GM23248 (cell line): ENCODE results near the gene DCAF12. TPM values are rescaled to one million over a fixed set of nuclear protein-coding genes. Genes with fewer than 3 reads are reported as not detected.

ENCODE experiments used
- DNase-seq: peaks from one replicate; pipeline ENCODE4 v3.0.0-alpha.2; 2015
- H2AFZ ChIP-seq: fragments of 200-600 bp; sonication (generic); 2 replicates; pipeline ENCODE4 v1.6.1; 2016; ENCODE audit warnings: antibody characterized with exemption
- H3F3A ChIP-seq: fragments of 200-600 bp; sonication (generic); 2 replicates; pipeline ENCODE4 v1.6.1; 2016; ENCODE audit warnings: mild to moderate bottlenecking, antibody characterized with exemption, mixed run types; ENCODE audit not compliant: insufficient read depth
- H3K27ac ChIP-seq: fragments of 200-600 bp; sonication (generic); 2 replicates; pipeline ENCODE4 v1.5.1; 2016; ENCODE audit warnings: mild to moderate bottlenecking
- H3K27me3 ChIP-seq: fragments of 200-600 bp; sonication (generic); replicated peaks from 2 replicates; pipeline ENCODE4 v1.6.1; 2016; ENCODE audit warnings: mild to moderate bottlenecking; ENCODE audit not compliant: insufficient read depth
- H3K36me3 ChIP-seq: fragments of 200-600 bp; sonication (generic); 2 replicates; pipeline ENCODE4 v1.6.1; 2016; ENCODE audit warnings: low read depth, mild to moderate bottlenecking
- H3K4me1 ChIP-seq: fragments of 200-600 bp; sonication (generic); 2 replicates; pipeline ENCODE4 v1.6.1; 2016; ENCODE audit warnings: mild to moderate bottlenecking; ENCODE audit not compliant: insufficient read depth
- H3K4me2 ChIP-seq: fragments of 200-600 bp; sonication (generic); one replicate; pipeline ENCODE4 v1.6.1; 2016; ENCODE audit warnings: mild to moderate bottlenecking; ENCODE audit not compliant: unreplicated experiment
- H3K4me3 ChIP-seq: fragments of 200-600 bp; sonication (generic); 2 replicates; pipeline ENCODE4 v1.5.1; 2016; ENCODE audit warnings: mild to moderate bottlenecking
- H3K79me2 ChIP-seq: fragments of 200-600 bp; sonication (generic); 2 replicates; pipeline ENCODE4 v1.6.1; 2016; ENCODE audit warnings: mild to moderate bottlenecking; ENCODE audit not compliant: insufficient read depth
- H3K9ac ChIP-seq: fragments of 200-600 bp; sonication (generic); 2 replicates; pipeline ENCODE4 v1.6.1; 2016; ENCODE audit warnings: mild to moderate bottlenecking
- H3K9me2 ChIP-seq: fragments of 200-600 bp; sonication (generic); 2 replicates; pipeline ENCODE4 v1.6.1; 2016; ENCODE audit warnings: mixed run types, mild to moderate bottlenecking, moderate library complexity; ENCODE audit not compliant: insufficient read depth
- H3K9me3 ChIP-seq: fragments of 200-600 bp; sonication (generic); one replicate; pipeline ENCODE4 v1.6.1; 2017; ENCODE audit warnings: low read depth
- H4K20me1 ChIP-seq: fragments of 200-600 bp; sonication (generic); 2 replicates; pipeline ENCODE4 v1.6.0; 2016; ENCODE audit not compliant: insufficient read depth
- EZH2 ChIP-seq: fragments of 200-600 bp; sonication (generic); IDR thresholded peaks from 2 replicates; pipeline ENCODE4 v1.6.1; 2018; ENCODE audit warnings: antibody characterized with exemption, mild to moderate bottlenecking; ENCODE audit not compliant: insufficient read depth, poor library complexity, severe bottlenecking
- EZH2phosphoT487 ChIP-seq: fragments of 200-600 bp; sonication (generic); IDR thresholded peaks from 2 replicates; pipeline ENCODE4 v1.6.1; 2018; ENCODE audit warnings: antibody characterized with exemption, moderate library complexity, mild to moderate bottlenecking, low read depth; ENCODE audit not compliant: insufficient read depth
- WGBS, 2 experiments: methylation state at CpG; one replicate each; pipeline ENCODE4 v1.1.6; 2015 to 2017; ENCODE audit warnings: low lambda C conversion rate in 2 of 2, low coverage in 1 of 2; ENCODE audit errors: missing lambda C conversion rate in 2 of 2; 5-methylcytosine and 5-hydroxymethylcytosine counted together
- in situ Hi-C: fragments of 300-500 bp; cut with MboI; formaldehyde crosslinking; loops from 2 replicates; pipeline ENCODE4 v1.15.0; 2020
- polyA plus RNA-seq: library from polyadenylated mRNA; unstranded; fragments of >200 nt; fragmentation: Nextera tagmentation; extraction: Ambion mirVana; gene quantifications from 2 replicates; pipeline ENCODE4 v1.2.1, GENCODE V29; 2016
- total RNA-seq: library from RNA; depleted of rRNA; stranded (reverse); fragments of >200 nt; shearing (Covaris generic); gene quantifications from 2 replicates; pipeline ENCODE4 v1.2.3, GENCODE V29; 2014

Gene DCAF12
- total and polyA plus RNA-seq, 2 experiments from 2014 or later = 21.7 to 22.2 TPM

- peak overlapping the region; percentile 96 for H3K4me3 ChIP-seq
- H3K36me3 ChIP-seq = peaks cover 24% of the 10 kb centered on the region; the same call in 1 of the 2 replicates
- H2AFZ ChIP-seq = peak overlapping the region; percentile 87
- H3K4me1 ChIP-seq = peaks cover 21% of the 10 kb centered on the region
- peak overlapping the region; percentile 82 for H3K27ac ChIP-seq
- H3K79me2 ChIP-seq = peaks cover 41% of the 10 kb centered on the region
- H3K4me2 ChIP-seq = peak overlapping the region; percentile 96
- H3K9me3 ChIP-seq = no peaks in the 10 kb centered on the region
- H3F3A ChIP-seq = 0 out of 2 replicates have a peak, but pooled peaks cover 10% of the 10 kb centered on the region
- no peak for DNase-seq
- H4K20me1 ChIP-seq = no peaks in the 10 kb centered on the region
- TF ChIP-seq EZH2phosphoT487 = no peak
- no peak for TF ChIP-seq EZH2
- H3K9ac ChIP-seq = peak overlapping the region; percentile 95
- in situ Hi-C loops = no loop called here
- H3K9me2 ChIP-seq = no peaks in the 10 kb centered on the region
- H3K27me3 ChIP-seq = no peaks in the 10 kb centered on the region
- 69 to 76% methylated on average over 16 to 17 of the region's 17 CpGs for WGBS, 2 experiments
Measured at GRCh38 chr9:34127035-34127948, 794 bp upstream of the DCAF12 start.

- peak overlapping the region; percentile 96 for H3K4me3 ChIP-seq
- H2AFZ ChIP-seq = peak overlapping the region; percentile 87
- H3K79me2 ChIP-seq = peaks cover 57% of the 10 kb centered on the region
- DNase-seq = peak; percentile 82
- TF ChIP-seq EZH2phosphoT487 (no peak), EZH2 (no peak)
- 0 out of 2 replicates have a peak, but pooled peaks cover 10% of the 10 kb centered on the region for H3F3A ChIP-seq
- peak overlapping the region; percentile 95 for H3K9ac ChIP-seq
- peaks cover 21% of the 10 kb centered on the region for H3K4me1 ChIP-seq
- no peaks in the 10 kb centered on the region for H3K27me3 ChIP-seq
- WGBS, 2 experiments = 1% methylated on average over 18 of the region's 18 CpGs
- H3K9me3 ChIP-seq = no peaks in the 10 kb centered on the region
- H4K20me1 ChIP-seq = no peaks in the 10 kb centered on the region
- peaks cover 30% of the 10 kb centered on the region; the same call in 1 of the 2 replicates for H3K36me3 ChIP-seq
- H3K4me2 ChIP-seq = peak overlapping the region; percentile 96
- no peaks in the 10 kb centered on the region for H3K9me2 ChIP-seq
- in situ Hi-C loops = no loop called here
- peak overlapping the region; percentile 82 for H3K27ac ChIP-seq
Measured at GRCh38 chr9:34125681-34126206, 754 bp downstream of the DCAF12 start.

DNA sequence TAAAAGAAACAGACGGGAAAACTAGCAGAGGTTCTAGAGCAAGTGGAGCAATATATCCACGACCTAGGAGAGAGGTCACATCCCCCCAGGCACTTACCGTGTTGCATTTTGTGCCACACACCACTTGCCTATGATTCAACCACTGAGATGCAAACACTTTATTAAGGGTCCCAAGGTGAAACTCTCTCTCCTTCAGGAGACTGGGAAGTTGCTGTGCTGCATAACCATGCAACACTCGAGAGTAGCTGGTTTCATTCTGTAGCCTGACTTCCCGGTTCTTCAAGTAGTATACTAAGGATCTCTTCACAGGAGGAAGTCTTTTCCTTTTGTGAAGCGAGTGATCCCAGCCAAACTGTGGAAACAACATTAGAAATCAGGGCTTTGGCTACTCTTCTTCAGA, 1.6 kb downstream of the DCAF12 start:
- peak; percentile 46 for DNase-seq
- H3K9me2 ChIP-seq = no peaks in the 10 kb centered on the region
- 29 to 30% methylated on average over 6 of the region's 6 CpGs for WGBS, 2 experiments
- peak overlapping the region; percentile 96 for H3K4me2 ChIP-seq
- peak overlapping the region; percentile 96 for H3K4me3 ChIP-seq
- H3K36me3 ChIP-seq = peaks cover 30% of the 10 kb centered on the region; the same call in 1 of the 2 replicates
- H3K9me3 ChIP-seq = no peaks in the 10 kb centered on the region
- H3K4me1 ChIP-seq = peaks cover 21% of the 10 kb centered on the region
- peaks cover 65% of the 10 kb centered on the region for H3K79me2 ChIP-seq
- 0 out of 2 replicates have a peak, but pooled peaks cover 10% of the 10 kb centered on the region for H3F3A ChIP-seq
- H4K20me1 ChIP-seq = no peaks in the 10 kb centered on the region
- H3K27ac ChIP-seq = peak overlapping the region; percentile 82
- TF ChIP-seq EZH2phosphoT487 = no peak
- no peak for TF ChIP-seq EZH2
- H3K27me3 ChIP-seq = no peaks in the 10 kb centered on the region
- in situ Hi-C loops = loop anchor here (25.0 kb wide), 1 partner anchor 112 kb away; no protein-coding TSS in a partner anchor
- peak overlapping the region; percentile 87; the same call in 1 of the 2 replicates for H2AFZ ChIP-seq
- peak overlapping the region; percentile 95 for H3K9ac ChIP-seq

- peaks cover 73% of the 10 kb centered on the region for H3K79me2 ChIP-seq
- no peak for TF ChIP-seq EZH2phosphoT487
- TF ChIP-seq EZH2 = no peak
- no peaks in the 10 kb centered on the region for H4K20me1 ChIP-seq
- peak; percentile 28 for DNase-seq
- 32 to 42% methylated on average over 4 of the region's 4 CpGs for WGBS, 2 experiments
- no peaks in the 10 kb centered on the region for H3K9me2 ChIP-seq
- H3K4me2 ChIP-seq = peak overlapping the region; percentile 96
- peaks cover 30% of the 10 kb centered on the region; the same call in 1 of the 2 replicates for H3K36me3 ChIP-seq
- no peak overlapping the region for H2AFZ ChIP-seq
- no peaks in the 10 kb centered on the region for H3K9me3 ChIP-seq
- no peaks in the 10 kb centered on the region for H3K27me3 ChIP-seq
- peak overlapping the region; percentile 96 for H3K4me3 ChIP-seq
- no peak overlapping the region for H3K27ac ChIP-seq
- no peak overlapping the region for H3K9ac ChIP-seq
- in situ Hi-C loops = loop anchor here (25.0 kb wide), 1 partner anchor 113 kb away; no protein-coding TSS in a partner anchor
- 0 out of 2 replicates have a peak, but pooled peaks cover 10% of the 10 kb centered on the region for H3F3A ChIP-seq
- peaks cover 21% of the 10 kb centered on the region for H3K4me1 ChIP-seq
Measured at GRCh38 chr9:34124099-34124498, 2.4 kb downstream of the DCAF12 start.
